Astrocyte of the cerebellum (primary cell): ENCODE measurements around the gene HPS4.
"Not testable (repeated sequence)": the region's sequence is repeated elsewhere in the genome, so short reads cannot be mapped to it uniquely, and the experiment has no call there.

Experiments used
- DNase-seq: peaks from one replicate; pipeline ENCODE4 v3.0.0-alpha.2; 2011; ENCODE audit warnings: low read depth
- H3K4me3 ChIP-seq: 2 replicates; pipeline ENCODE4 v1.5.1; 2011; ENCODE audit warnings: mild to moderate bottlenecking, low read depth, low read length, moderate library complexity
- in situ Hi-C: cut with HindIII; loops from 2 replicates; pipeline ENCODE4 v1.10.0; 2017; ENCODE audit warnings: low sequenced_read_pairs
- TF ChIP-seq, protein P1 (sequence below): IDR thresholded peaks from 2 replicates; pipeline ENCODE4 v1.5.1; 2012; ENCODE audit warnings: low read length, low read depth, moderate library complexity, mild to moderate bottlenecking; ENCODE audit errors: missing control alignments

HPS4 gene

DNA sequence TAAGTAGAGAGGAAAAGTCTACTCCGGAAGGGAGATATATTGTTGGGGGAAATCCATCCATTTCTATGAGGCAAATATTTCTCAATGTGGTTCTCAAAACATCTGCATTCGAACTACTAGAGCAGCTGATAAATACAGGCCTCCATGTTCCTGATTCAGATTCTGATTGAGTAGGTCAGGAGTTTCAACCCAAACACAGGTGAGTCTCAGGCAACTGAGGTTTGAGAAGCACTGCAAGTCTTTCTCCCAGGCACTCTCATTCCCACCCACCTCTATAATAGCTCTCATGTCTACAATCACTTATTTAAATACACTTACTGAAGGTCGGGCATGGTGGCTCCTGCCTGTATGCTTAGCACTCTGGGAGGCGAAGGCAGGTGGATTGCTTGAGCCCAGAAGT is 69.2 kb downstream of the HPS4 start:
- no peak for DNase-seq
- in situ Hi-C loops, result no loop called here
- no peak overlapping the region for H3K4me3 ChIP-seq
- TF ChIP-seq, protein P1, sequence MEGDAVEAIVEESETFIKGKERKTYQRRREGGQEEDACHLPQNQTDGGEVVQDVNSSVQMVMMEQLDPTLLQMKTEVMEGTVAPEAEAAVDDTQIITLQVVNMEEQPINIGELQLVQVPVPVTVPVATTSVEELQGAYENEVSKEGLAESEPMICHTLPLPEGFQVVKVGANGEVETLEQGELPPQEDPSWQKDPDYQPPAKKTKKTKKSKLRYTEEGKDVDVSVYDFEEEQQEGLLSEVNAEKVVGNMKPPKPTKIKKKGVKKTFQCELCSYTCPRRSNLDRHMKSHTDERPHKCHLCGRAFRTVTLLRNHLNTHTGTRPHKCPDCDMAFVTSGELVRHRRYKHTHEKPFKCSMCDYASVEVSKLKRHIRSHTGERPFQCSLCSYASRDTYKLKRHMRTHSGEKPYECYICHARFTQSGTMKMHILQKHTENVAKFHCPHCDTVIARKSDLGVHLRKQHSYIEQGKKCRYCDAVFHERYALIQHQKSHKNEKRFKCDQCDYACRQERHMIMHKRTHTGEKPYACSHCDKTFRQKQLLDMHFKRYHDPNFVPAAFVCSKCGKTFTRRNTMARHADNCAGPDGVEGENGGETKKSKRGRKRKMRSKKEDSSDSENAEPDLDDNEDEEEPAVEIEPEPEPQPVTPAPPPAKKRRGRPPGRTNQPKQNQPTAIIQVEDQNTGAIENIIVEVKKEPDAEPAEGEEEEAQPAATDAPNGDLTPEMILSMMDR, result no peak

DNA sequence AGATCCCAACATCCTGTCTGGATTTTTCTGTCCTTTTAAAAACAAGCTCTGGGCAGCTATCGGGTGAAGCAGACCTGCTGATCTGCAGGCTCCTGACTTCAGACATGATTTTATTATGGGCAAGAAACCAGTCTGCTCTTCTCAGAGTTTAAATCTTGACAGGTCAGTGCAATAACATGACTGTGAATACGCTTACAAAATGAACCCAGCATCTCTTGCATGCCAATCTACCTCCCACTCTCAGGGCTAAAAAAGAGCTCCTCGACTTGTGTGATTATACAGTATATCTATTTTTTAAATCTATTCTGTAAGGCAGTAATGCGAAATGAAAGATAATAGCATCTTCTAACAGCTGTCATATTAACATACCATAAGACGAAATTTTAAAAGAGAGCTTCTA is 73.2 kb downstream of the HPS4 start:
- DNase-seq, result no peak
- no peak overlapping the region for H3K4me3 ChIP-seq
- TF ChIP-seq, protein P1, result no peak
- in situ Hi-C loops, result no loop called here

DNA sequence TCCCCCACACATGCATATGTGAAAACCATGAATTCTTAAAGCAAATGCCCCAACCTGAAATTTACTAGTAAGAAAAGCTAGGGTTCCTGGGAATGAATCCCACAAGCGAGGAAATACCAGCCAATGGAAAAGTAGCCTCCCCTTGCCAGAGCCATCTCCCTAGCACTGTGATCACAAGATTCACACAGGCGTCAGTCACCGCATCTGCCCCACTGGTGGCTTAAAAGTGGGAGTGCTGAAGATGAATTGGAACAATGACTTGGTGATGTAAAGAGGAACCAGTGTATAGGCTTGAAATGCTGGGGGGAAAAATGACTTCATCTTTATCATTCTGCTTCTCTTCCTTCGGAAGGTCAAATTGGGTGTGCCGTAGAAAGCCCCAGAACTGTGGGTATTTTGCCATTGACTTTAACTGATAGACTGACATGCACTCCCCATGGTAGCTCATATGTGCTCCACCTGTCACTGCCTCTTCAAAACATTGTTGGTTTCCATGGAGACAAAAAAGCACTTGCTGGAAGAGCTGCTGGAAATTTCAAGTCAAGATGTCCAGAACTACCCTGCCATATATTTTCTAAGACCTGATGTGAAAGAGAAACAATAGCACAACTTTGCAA is 73.8 kb downstream of the HPS4 start:
- no peak overlapping the region for H3K4me3 ChIP-seq
- in situ Hi-C loops, result no loop called here
- TF ChIP-seq, protein P1, result no peak
- DNase-seq, result no peak

DNA sequence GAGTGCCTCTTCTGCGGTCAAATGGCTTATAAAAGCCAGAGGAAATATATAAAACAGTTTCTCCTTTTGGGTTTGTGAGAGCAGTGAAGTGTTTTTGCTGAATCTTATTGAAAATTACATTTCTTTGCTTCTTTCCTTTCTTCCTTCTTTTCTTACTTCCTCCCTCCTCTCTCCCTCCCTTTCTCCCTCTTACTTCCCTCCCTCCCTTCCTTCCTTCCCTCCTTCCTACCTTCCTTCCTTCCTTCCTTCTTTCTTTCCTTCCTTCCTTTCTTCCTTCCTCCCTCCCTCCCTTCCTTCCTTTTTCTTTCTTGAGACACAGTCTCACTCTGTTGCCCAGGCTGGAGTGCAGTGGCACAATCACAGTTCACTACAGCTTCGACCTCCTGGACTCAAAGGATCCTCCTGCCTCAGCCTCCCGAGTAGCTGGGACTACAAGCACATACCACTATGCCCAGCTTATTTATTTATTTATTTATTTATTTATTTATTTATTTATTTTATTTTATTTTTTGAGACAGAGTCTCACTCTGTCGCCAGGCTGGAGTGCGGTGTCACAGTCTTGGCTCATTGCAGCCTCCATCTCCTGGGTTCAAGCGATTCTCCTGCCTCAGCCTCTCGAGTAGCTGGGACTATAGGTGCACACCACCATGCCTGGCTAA is 74.9 kb downstream of the HPS4 start:
- in situ Hi-C loops, H3K4me3 ChIP-seq, DNase-seq: not testable (repeated sequence)

DNA sequence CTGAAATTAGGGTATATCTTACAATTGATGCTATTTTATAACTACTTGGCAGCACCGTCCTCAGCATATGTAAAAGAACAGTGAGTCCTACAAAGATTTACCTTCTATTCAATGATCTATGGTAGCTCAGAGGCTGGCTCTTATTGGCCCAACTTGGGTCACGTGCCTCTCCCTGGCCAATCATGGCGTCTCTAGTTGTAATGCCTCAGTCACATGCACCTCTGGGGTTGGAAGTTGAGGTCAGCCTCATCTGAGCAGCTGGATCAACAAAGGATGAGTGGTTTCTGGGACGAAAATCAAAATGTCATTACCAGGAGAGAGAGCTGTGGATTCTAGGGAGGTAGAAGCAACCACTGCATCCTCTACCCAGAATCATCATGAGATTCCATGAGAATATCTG is 77.5 kb downstream of the HPS4 start:
- H3K4me3 ChIP-seq, result no peak overlapping the region
- peak; percentile 36 for DNase-seq
- TF ChIP-seq, protein P1, result no peak
- in situ Hi-C loops, result no loop called here

DNA sequence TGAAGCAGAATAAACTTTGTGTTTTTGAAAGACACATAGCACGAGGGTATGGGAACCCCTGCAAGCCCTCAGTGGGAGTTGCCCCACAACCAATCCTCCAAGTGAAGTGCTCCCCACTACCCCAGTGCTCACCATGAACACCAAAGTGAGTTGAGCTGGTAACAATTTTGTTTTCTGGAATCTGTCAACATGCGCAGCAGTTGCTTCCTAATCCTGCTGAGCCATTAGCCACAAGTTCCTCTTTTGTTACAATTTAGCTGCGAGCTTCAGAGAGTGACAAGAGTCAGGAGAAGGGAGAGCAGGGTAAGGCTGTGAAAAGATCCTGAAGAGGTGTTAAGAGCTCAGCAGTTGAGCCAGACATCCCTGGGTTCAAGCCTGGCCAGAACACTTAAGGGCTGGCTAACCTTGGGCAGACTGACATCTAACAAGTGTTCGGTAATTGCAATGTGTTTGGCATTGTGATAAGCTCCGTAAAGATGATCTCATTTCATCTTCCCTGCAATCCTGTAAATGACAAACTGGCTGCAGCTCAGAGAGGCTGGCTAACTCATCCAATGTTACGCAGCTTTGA is 78.6 kb downstream of the HPS4 start:
- no peak for DNase-seq
- no peak overlapping the region for H3K4me3 ChIP-seq
- in situ Hi-C loops, result no loop called here
- TF ChIP-seq, protein P1, result no peak

DNA sequence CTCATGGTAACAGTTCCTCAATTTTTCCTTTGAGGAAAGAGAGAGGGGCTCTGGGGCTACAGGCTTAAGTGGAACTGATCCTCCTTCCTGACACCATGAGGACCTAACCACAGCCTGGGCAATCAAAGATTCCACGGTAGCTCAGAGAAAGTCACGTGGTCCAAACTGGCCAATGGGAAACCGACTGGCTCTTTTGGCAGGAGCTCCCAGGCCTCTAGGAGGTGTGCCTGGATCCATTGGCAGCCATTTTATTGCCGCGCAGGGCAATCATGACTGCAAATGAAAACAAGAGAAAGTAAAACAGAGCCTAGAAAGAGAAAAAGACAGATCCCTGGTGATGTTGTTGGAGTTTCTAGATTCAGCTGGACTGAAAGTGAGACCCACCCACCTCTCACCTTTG is 81.9 kb downstream of the HPS4 start:
- TF ChIP-seq, protein P1, result no peak

More for the DNA sequence above, 81.9 kb downstream of the HPS4 start:
- no peak overlapping the region for H3K4me3 ChIP-seq
- no peak for DNase-seq
- in situ Hi-C loops, result no loop called here
